Ascending aorta (tissue), 2 donors: ENCODE data around the gene VCL. TPM values are rescaled to one million over a fixed set of nuclear protein-coding genes. Genes with fewer than 3 reads are reported as not detected.

Experiments used
- DNase-seq, 2 donors: peaks; one replicate each; pipeline ENCODE4 v3.0.0-alpha.2; 2019; ENCODE audit warnings: low spot score in 2 of 2
- H3K27ac ChIP-seq, 2 donors: fragments of 200-600 bp; sonication (generic); one replicate each; pipeline ENCODE4 v1.5.1; 2016 to 2017; ENCODE audit warnings: mild to moderate bottlenecking in 1 of 2
- H3K27me3 ChIP-seq: fragments of 200-600 bp; sonication (generic); one replicate; pipeline ENCODE4 v1.5.1; 2017
- H3K36me3 ChIP-seq, 2 donors: fragments of 200-600 bp; sonication (generic); one replicate each; pipeline ENCODE4 v1.5.1; 2016
- H3K4me1 ChIP-seq, 2 donors: fragments of 200-600 bp; sonication (generic); one replicate each; pipeline ENCODE4 v1.5.1; 2016 to 2017; ENCODE audit warnings: mild to moderate bottlenecking in 1 of 2
- H3K4me3 ChIP-seq, 2 donors: fragments of 200-600 bp; sonication (generic); one replicate each; pipeline ENCODE4 v1.5.1; 2016 to 2017; ENCODE audit warnings: mild to moderate bottlenecking in 1 of 2
- H3K9me3 ChIP-seq, 2 donors: fragments of 200-600 bp; sonication (generic); one replicate each; pipeline ENCODE4 v1.5.1; 2016
- CTCF ChIP-seq, 3 experiments: fragments of 200-600 bp in 2 of 3; fragments of 450-650 bp in 1 of 3; sonication (generic) in 2 of 3; IDR thresholded peaks; one replicate each; pipeline ENCODE4 v1.5.1; 2016 to 2019; ENCODE audit warnings: antibody characterized with exemption in 3 of 3, mild to moderate bottlenecking in 1 of 3, moderate library complexity in 1 of 3
- intact Hi-C: fragments of 100-400 bp; cut with DNase I; formaldehyde crosslinking; loops from one replicate; pipeline ENCODE4 v1.15.1; 2023
- total RNA-seq: library from RNA; depleted of rRNA; stranded (reverse); fragments of >200 nt; gene quantifications from one replicate; pipeline ENCODE4 v1.1.0, GENCODE V29; 2016

The VCL gene
- total RNA-seq, 1 donor from 2014 or later, result 333 TPM

GRCh38 chr10:74165530-74165901 is 167.6 kb downstream of the VCL start:
- Histone ChIP-seq H3K27ac (no peak overlapping the region), H3K36me3 (no peaks in the 10 kb centered on the region), H3K27me3 (no peaks in the 10 kb centered on the region), H3K4me1 (peaks cover 0 to 3% of the 10 kb centered on the region in 2 donors), H3K4me3 (no peak overlapping the region), H3K9me3 (no peaks in the 10 kb centered on the region)
- intact Hi-C loops, result no loop called here
- no peak for TF ChIP-seq CTCF (IDR thresholded peaks at IDR 0.05)
- DNase-seq, result no peak

DNA sequence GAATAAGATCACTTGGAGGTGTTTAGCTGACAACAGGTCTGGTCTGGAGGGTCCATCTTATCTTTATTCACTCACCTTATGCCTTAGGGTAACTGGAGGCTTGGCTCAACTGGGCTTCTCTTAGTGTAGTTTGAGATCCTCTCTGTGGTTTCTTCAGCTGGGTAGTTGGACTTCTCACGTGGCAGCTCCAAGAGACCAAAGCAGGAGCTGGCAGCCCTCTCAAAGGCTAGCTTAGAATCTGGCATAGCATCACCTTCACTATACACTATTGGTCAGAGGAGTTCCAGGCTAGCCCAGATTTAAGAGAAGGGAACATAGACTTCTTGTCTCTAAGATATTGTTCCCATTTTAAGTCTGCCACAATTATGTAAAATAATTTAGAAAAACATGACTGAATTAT is 169.5 kb downstream of the VCL start:
- H3K4me3 ChIP-seq, result no peak overlapping the region
- no peaks in the 10 kb centered on the region for H3K9me3 ChIP-seq
- no peak for DNase-seq
- peaks cover 0 to 3% of the 10 kb centered on the region in 2 donors for H3K4me1 ChIP-seq
- TF ChIP-seq CTCF (IDR thresholded peaks at IDR 0.05), result no peak
- H3K27ac ChIP-seq, result no peak overlapping the region
- intact Hi-C loops, result no loop called here
- no peaks in the 10 kb centered on the region for H3K27me3 ChIP-seq
- no peaks in the 10 kb centered on the region for H3K36me3 ChIP-seq

Other genes with a start within 250 kb of the VCL start
- 24.5 TPM for gene CHCHD1, start 216.1 kb upstream of the VCL start, total RNA-seq
- 106 TPM for gene ZSWIM8, start 212.5 kb upstream of the VCL start, total RNA-seq
- 130 TPM for gene NDST2, start 186.5 kb upstream of the VCL start, total RNA-seq
- gene CAMK2G, start 123.6 kb upstream of the VCL start, total RNA-seq, result 60.3 TPM
- gene PLAU, start 87.0 kb upstream of the VCL start, total RNA-seq, result 1.5 TPM
- gene AP3M1, start 152.7 kb downstream of the VCL start, total RNA-seq, result 11.9 TPM
- 2.4 TPM for gene ADK, start 153.1 kb downstream of the VCL start, total RNA-seq